Measurements from ENCODE around the gene TANGO6. TPM values are rescaled to one million over a fixed set of nuclear protein-coding genes. Genes with fewer than 3 reads are reported as not detected.
"Not testable (repeated sequence)": the region's sequence is repeated elsewhere in the genome, so short reads cannot be mapped to it uniquely, and the experiment has no call there.

The TANGO6 gene
- total RNA-seq, 4 donors from 2014 or later, result 18.4 to 36.0 (median 23.3) TPM

GRCh38 chr16:69056421-69056820 is 213.1 kb downstream of the TANGO6 start:
- TF ChIP-seq EP300 (IDR thresholded peaks at IDR 0.05), result no peak
- TF ChIP-seq CTCF (IDR thresholded peaks at IDR 0.05), result no peak
- no peak for TF ChIP-seq POLR2A (IDR thresholded peaks at IDR 0.05)
- no peak overlapping the region for H3K4me3 ChIP-seq
- H3K27ac ChIP-seq, result no peak overlapping the region
- no peaks in the 10 kb centered on the region for H3K27me3 ChIP-seq
- WGBS, 2 donors, result 75 to 81% methylated on average over 3 of the region's 3 CpGs
- DNase-seq (ENCODE audit: low spot score in 2 of 2), result no peak
- no peaks in the 10 kb centered on the region for H3K4me1 ChIP-seq
- peaks cover 0 to 11% (median 0%) of the 10 kb centered on the region in 3 donors for H3K36me3 ChIP-seq
- H3K9me3 ChIP-seq, result no peaks in the 10 kb centered on the region

DNA sequence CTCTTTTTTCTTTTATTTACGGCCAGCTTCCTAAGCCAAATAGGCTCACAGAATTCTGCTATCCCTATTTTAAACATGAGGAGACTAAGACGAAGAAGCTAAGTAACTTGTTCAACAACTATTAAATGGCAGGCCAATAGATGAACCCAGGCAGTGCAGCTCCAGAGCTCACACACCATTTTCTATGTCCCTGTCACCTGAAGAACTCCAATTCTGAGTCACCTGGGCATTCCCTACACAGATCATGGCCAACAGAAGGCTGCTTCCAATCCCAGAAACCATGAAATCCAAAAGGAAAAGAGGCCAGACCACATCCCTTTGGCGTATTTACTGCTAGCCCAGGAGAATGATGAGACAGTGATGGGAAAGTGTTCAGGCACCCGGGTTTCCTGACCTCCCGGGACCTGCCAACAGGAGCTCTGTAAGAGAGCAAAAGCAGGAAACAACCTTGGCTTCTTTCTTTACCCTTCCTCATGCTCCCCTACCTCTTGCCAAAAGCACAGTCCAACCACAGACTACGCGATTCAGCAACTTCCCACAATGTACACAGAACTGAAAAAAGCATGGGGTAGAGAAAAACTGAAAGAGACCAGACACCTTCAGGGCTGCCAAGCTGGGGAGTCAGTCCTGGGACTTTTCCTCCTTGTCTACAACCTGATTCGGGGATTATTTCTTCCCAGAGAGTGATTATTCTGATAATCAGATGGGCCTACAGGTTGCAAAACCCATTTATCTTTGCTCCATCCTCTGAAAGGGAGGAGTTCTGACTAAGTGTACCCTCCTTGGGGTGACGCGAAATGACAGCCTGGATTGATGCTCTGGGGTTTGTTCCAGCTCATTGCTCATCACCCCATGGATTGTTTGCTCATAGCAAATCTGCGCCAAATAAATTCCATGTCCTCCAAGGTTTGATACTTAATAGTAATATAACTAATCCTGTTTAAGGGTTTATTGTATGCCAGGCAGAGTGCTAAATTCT is 214.4 kb downstream of the TANGO6 start:
- H3K27me3 ChIP-seq, result no peaks in the 10 kb centered on the region
- TF ChIP-seq POLR2A (IDR thresholded peaks at IDR 0.05) (no peak), EP300 (IDR thresholded peaks at IDR 0.05) (no peak), CTCF (IDR thresholded peaks at IDR 0.05) (no peak)
- H3K36me3 ChIP-seq, result peaks cover 0 to 14% (median 0%) of the 10 kb centered on the region in 3 donors
- H3K4me3 ChIP-seq, result no peak overlapping the region
- no peaks in the 10 kb centered on the region for H3K9me3 ChIP-seq
- H3K27ac ChIP-seq, result no peak overlapping the region
- 70 to 81% methylated on average over 11 of the region's 11 CpGs for WGBS, 2 donors
- DNase-seq (ENCODE audit: low spot score in 2 of 2), result no peak
- no peaks in the 10 kb centered on the region for H3K4me1 ChIP-seq

GRCh38 chr16:69063491-69063890 is 220.2 kb downstream of the TANGO6 start:
- not testable (repeated sequence) for H3K27ac ChIP-seq; H3K4me3 ChIP-seq; H3K9me3 ChIP-seq; H3K4me1 ChIP-seq; DNase-seq (ENCODE audit: low spot score in 2 of 2); H3K27me3 ChIP-seq
- H3K36me3 ChIP-seq, result peaks cover 0 to 22% (median 0%) of the 10 kb centered on the region in 3 donors
- 97 to 98% methylated on average over 8 of the region's 8 CpGs for WGBS, 2 donors

DNA sequence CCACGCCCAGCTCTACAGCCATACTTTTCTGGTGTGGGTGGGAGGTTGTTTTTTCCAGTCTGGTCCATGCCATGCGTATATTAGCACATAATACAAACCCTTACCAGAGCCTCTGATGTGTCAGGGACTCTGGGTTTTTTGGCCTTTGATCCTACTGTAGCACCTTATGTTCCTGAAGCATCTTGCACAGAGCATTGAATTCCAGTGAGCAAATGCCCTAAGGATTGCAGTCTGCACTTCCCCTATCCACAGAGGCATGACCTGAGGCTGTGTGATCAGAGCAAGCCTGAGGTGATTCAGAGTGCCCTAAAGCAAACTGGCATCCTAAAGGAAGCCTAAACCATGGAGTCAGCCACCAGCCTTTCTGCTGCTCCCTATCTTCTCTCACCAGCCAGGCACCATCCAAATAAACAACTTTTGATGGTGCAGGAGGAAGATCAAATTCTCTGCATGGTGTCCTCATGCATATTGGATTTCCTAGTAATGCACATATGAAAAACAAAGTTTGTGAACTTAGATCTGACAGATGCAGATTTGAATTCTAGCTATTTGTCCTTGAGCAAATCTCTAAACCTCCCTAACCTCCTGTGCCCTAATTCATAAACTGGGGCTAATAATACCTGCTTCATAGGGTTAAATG is 220.9 kb downstream of the TANGO6 start:
- H3K4me3 ChIP-seq, result no peak overlapping the region

More for the DNA sequence above, 220.9 kb downstream of the TANGO6 start:
- Histone ChIP-seq H3K36me3 (peaks cover 0 to 21% (median 0%) of the 10 kb centered on the region in 3 donors), H3K9me3 (no peaks in the 10 kb centered on the region), H3K4me1 (no peaks in the 10 kb centered on the region), H3K27me3 (no peaks in the 10 kb centered on the region), H3K27ac (no peak overlapping the region)
- DNase-seq (ENCODE audit: low spot score in 2 of 2), result no peak
- TF ChIP-seq POLR2A (IDR thresholded peaks at IDR 0.05) (no peak), CTCF (IDR thresholded peaks at IDR 0.05) (no peak), EP300 (IDR thresholded peaks at IDR 0.05) (no peak)
- 85 to 93% methylated on average over 2 of the region's 2 CpGs for WGBS, 2 donors

Data from tibial nerve (tissue), 4 donors.